T-helper 17 cell (primary cell): ENCODE results near the gene SCUBE2. TPM values are rescaled to one million over a fixed set of nuclear protein-coding genes. Genes with fewer than 3 reads are reported as not detected.
"Not testable (repeated sequence)": the region's sequence is repeated elsewhere in the genome, so short reads cannot be mapped to it uniquely, and the experiment has no call there.

Experiments
- ATAC-seq: fragments of 150-1000 bp; cut with Tn5 transposase; 2 replicates; pipeline ENCODE4 v1.10.0; 2021; ENCODE audit warnings: mild to moderate bottlenecking, moderate library complexity
- DNase-seq, 3 donors: peaks; one replicate each; pipeline versions ENCODE4 v3.0.0 to v3.0.0-alpha.2; 2020 to 2021
- H3K9me3 ChIP-seq: one replicate; pipeline ENCODE4 v1.7.0; 2013; ENCODE audit warnings: low read length, mild to moderate bottlenecking; ENCODE audit not compliant: control insufficient read depth, poor library complexity, severe bottlenecking
- H3K27ac Mint-ChIP-seq: one replicate; pipeline ENCODE4 v1.8.0; 2022; ENCODE audit warnings: mild to moderate bottlenecking, moderate library complexity, mixed read lengths
- H3K27me3 Mint-ChIP-seq: one replicate; pipeline ENCODE4 v1.8.0; 2022; ENCODE audit warnings: mixed read lengths
- H3K36me3 Mint-ChIP-seq: one replicate; pipeline ENCODE4 v1.8.0; 2022; ENCODE audit warnings: low read depth, mixed read lengths
- H3K4me1 Mint-ChIP-seq: one replicate; pipeline ENCODE4 v1.8.0; 2022; ENCODE audit warnings: mild to moderate bottlenecking, mixed read lengths
- H3K4me3 Mint-ChIP-seq: one replicate; pipeline ENCODE4 v1.8.0; 2022; ENCODE audit warnings: mild to moderate bottlenecking, moderate library complexity, mixed read lengths
- total RNA-seq, 4 donors: library from RNA in 2 of 4; stranded (reverse) in 2 of 4; gene quantifications; one replicate each; pipeline ENCODE4 v1.2.3 and lab custom pipeline; 2022 to 2026

Gene SCUBE2
- total RNA-seq, 2 donors from 2014 or later = 0.10 TPM; not detected in 1

GRCh38 chr11:9125185-9125886, 33.9 kb upstream of the SCUBE2 start:
- no peak overlapping the region for H3K4me3 Mint-ChIP-seq
- DNase-seq = no peak
- no peaks in the 10 kb centered on the region for H3K9me3 ChIP-seq
- no peak overlapping the region for H3K27ac Mint-ChIP-seq
- no peak for ATAC-seq
- peaks cover 3% of the 10 kb centered on the region for H3K36me3 Mint-ChIP-seq
- peaks cover 7% of the 10 kb centered on the region for H3K4me1 Mint-ChIP-seq
- peaks cover 4% of the 10 kb centered on the region for H3K27me3 Mint-ChIP-seq

GRCh38 chr11:9123595-9124304, 32.4 kb upstream of the SCUBE2 start:
- Mint-ChIP-seq H3K27ac (no peak overlapping the region), H3K27me3 (peaks cover 4% of the 10 kb centered on the region), H3K4me1 (peaks cover 7% of the 10 kb centered on the region), H3K4me3 (no peak overlapping the region), H3K36me3 (peaks cover 3% of the 10 kb centered on the region)
- DNase-seq (no peak), ATAC-seq (no peak)
- no peaks in the 10 kb centered on the region for H3K9me3 ChIP-seq

GRCh38 chr11:9121469-9121796, 30.0 kb upstream of the SCUBE2 start:
- H3K36me3 Mint-ChIP-seq = peaks cover 3% of the 10 kb centered on the region
- peaks cover 1% of the 10 kb centered on the region for H3K4me1 Mint-ChIP-seq

GRCh38 chr11:9120664-9121468, 29.5 kb upstream of the SCUBE2 start:
- H3K4me3 Mint-ChIP-seq = no peak overlapping the region
- no peak overlapping the region for H3K27ac Mint-ChIP-seq
- no peaks in the 10 kb centered on the region for H3K9me3 ChIP-seq
- no peaks in the 10 kb centered on the region for H3K4me1 Mint-ChIP-seq
- ATAC-seq (no peak), DNase-seq (no peak)
- peaks cover 3% of the 10 kb centered on the region for H3K36me3 Mint-ChIP-seq
- peaks cover 6% of the 10 kb centered on the region for H3K27me3 Mint-ChIP-seq

More at GRCh38 chr11:9121469-9121796, 30.0 kb upstream of the SCUBE2 start:
- Mint-ChIP-seq H3K27me3 (peaks cover 4% of the 10 kb centered on the region), H3K4me3 (no peak overlapping the region), H3K27ac (no peak overlapping the region)
- ATAC-seq (no peak), DNase-seq (no peak)
- H3K9me3 ChIP-seq = no peaks in the 10 kb centered on the region

- Mint-ChIP-seq H3K36me3 (peaks cover 3% of the 10 kb centered on the region), H3K4me1 (no peaks in the 10 kb centered on the region), H3K4me3 (no peak overlapping the region), H3K27me3 (peaks cover 9% of the 10 kb centered on the region), H3K27ac (no peak overlapping the region)
- H3K9me3 ChIP-seq = no peaks in the 10 kb centered on the region
- no peak for ATAC-seq
- DNase-seq = no peak
These were observed 26.9 kb upstream of the SCUBE2 start for GRCh38 chr11:9118277-9118676.

GRCh38 chr11:9112075-9112474, 20.7 kb upstream of the SCUBE2 start:
- peaks cover 12% of the 10 kb centered on the region for H3K27me3 Mint-ChIP-seq
- no peaks in the 10 kb centered on the region for H3K4me1 Mint-ChIP-seq

GRCh38 chr11:9109858-9110731, 18.7 kb upstream of the SCUBE2 start:
- no peak overlapping the region for H3K27ac Mint-ChIP-seq
- DNase-seq = no peak
- H3K9me3 ChIP-seq = peaks cover 4% of the 10 kb centered on the region
- no peak for ATAC-seq
- H3K36me3 Mint-ChIP-seq = no peaks in the 10 kb centered on the region
- no peak overlapping the region for H3K4me3 Mint-ChIP-seq
- peaks cover 15% of the 10 kb centered on the region for H3K27me3 Mint-ChIP-seq
- H3K4me1 Mint-ChIP-seq = no peaks in the 10 kb centered on the region

More at GRCh38 chr11:9112075-9112474, 20.7 kb upstream of the SCUBE2 start:
- no peak overlapping the region for H3K27ac Mint-ChIP-seq
- ATAC-seq (no peak), DNase-seq (no peak)
- H3K9me3 ChIP-seq = peaks cover 4% of the 10 kb centered on the region
- H3K4me3 Mint-ChIP-seq = no peak overlapping the region
- H3K36me3 Mint-ChIP-seq = no peaks in the 10 kb centered on the region

- DNase-seq = no peak
- H3K36me3 Mint-ChIP-seq = no peaks in the 10 kb centered on the region
- no peaks in the 10 kb centered on the region for H3K4me1 Mint-ChIP-seq
- H3K4me3 Mint-ChIP-seq = no peak overlapping the region
- ATAC-seq = no peak
- peaks cover 46% of the 10 kb centered on the region for H3K27me3 Mint-ChIP-seq
- no peaks in the 10 kb centered on the region for H3K9me3 ChIP-seq
- H3K27ac Mint-ChIP-seq = no peak overlapping the region
These were observed 13.2 kb upstream of the SCUBE2 start for GRCh38 chr11:9104580-9104979.

- H3K27me3 Mint-ChIP-seq = peaks cover 52% of the 10 kb centered on the region
- H3K9me3 ChIP-seq = no peaks in the 10 kb centered on the region
- H3K27ac Mint-ChIP-seq = no peak overlapping the region
- no peaks in the 10 kb centered on the region for H3K36me3 Mint-ChIP-seq
- DNase-seq = no peak
- H3K4me1 Mint-ChIP-seq = no peaks in the 10 kb centered on the region
- ATAC-seq = no peak
- no peak overlapping the region for H3K4me3 Mint-ChIP-seq
These were observed 12.3 kb upstream of the SCUBE2 start for GRCh38 chr11:9103542-9104276.

GRCh38 chr11:9099617-9100016, 8.2 kb upstream of the SCUBE2 start:
- H3K4me1 Mint-ChIP-seq = no peaks in the 10 kb centered on the region
- ATAC-seq (no peak), DNase-seq (no peak)
- no peak overlapping the region for H3K27ac Mint-ChIP-seq
- no peaks in the 10 kb centered on the region for H3K9me3 ChIP-seq
- no peaks in the 10 kb centered on the region for H3K36me3 Mint-ChIP-seq
- peaks cover 64% of the 10 kb centered on the region for H3K27me3 Mint-ChIP-seq
- no peak overlapping the region for H3K4me3 Mint-ChIP-seq

- H3K36me3 Mint-ChIP-seq, H3K4me1 Mint-ChIP-seq, DNase-seq, H3K9me3 ChIP-seq, ATAC-seq, H3K4me3 Mint-ChIP-seq, H3K27ac Mint-ChIP-seq: not testable (repeated sequence)
- peaks cover 71% of the 10 kb centered on the region for H3K27me3 Mint-ChIP-seq
These were observed 7.1 kb upstream of the SCUBE2 start for GRCh38 chr11:9098455-9098854.

- ATAC-seq, H3K9me3 ChIP-seq, H3K27ac Mint-ChIP-seq, H3K4me1 Mint-ChIP-seq, DNase-seq, H3K36me3 Mint-ChIP-seq, H3K4me3 Mint-ChIP-seq: not testable (repeated sequence)
- H3K27me3 Mint-ChIP-seq = peaks cover 81% of the 10 kb centered on the region
These were observed 6.0 kb upstream of the SCUBE2 start for GRCh38 chr11:9097186-9097943.
